Endometrial microvascular endothelial cells (primary cell): ENCODE results near the gene PPP1R1C. TPM values are rescaled to one million over a fixed set of nuclear protein-coding genes. Genes with fewer than 3 reads are reported as not detected.
"Not testable (repeated sequence)": the region's sequence is repeated elsewhere in the genome, so short reads cannot be mapped to it uniquely, and the experiment has no call there.

Source experiments
- in situ Hi-C: cut with HindIII; loops from 2 replicates; pipeline ENCODE4 v1.10.0; 2017; ENCODE audit warnings: low sequenced_read_pairs, low pct_unique_long_range_greater_than_20kb; ENCODE audit errors: inconsistent ontology term
- total RNA-seq: library from RNA; depleted of rRNA; stranded (reverse); fragments of >200 nt; gene quantifications from one replicate; pipeline ENCODE4 v1.2.3, GENCODE V29; 2015; ENCODE audit errors: inconsistent ontology term

The PPP1R1C gene
- total RNA-seq: 0.84 TPM

GRCh38 chr2:181985632-181986205, at the start of gene PPP1R1C:
Gene PPP1R1C (plus strand): TSS chr2:181985853. CDS start chr2:181986111, 258 bp downstream.
- in situ Hi-C loops: no loop called here

- in situ Hi-C loops: no loop called here
Observed at GRCh38 chr2:181937473-181937872, 48.2 kb upstream of the PPP1R1C start.

GRCh38 chr2:181943411-181944124, 42.1 kb upstream of the PPP1R1C start:
- in situ Hi-C loops: no loop called here

- in situ Hi-C loops: no loop called here
Observed at GRCh38 chr2:181944164-181944913, 41.3 kb upstream of the PPP1R1C start.

GRCh38 chr2:181944914-181945291, 40.8 kb upstream of the PPP1R1C start:
- in situ Hi-C loops: no loop called here

- in situ Hi-C loops: no loop called here
Observed at GRCh38 chr2:181946444-181947127, 39.1 kb upstream of the PPP1R1C start.

GRCh38 chr2:181947273-181947672, 38.4 kb upstream of the PPP1R1C start:
- in situ Hi-C loops: no loop called here

GRCh38 chr2:181948227-181948626, 37.4 kb upstream of the PPP1R1C start:
- in situ Hi-C loops: no loop called here

GRCh38 chr2:181949047-181949446, 36.6 kb upstream of the PPP1R1C start:
- in situ Hi-C loops: no loop called here

GRCh38 chr2:181952404-181953226, 33.0 kb upstream of the PPP1R1C start:
- in situ Hi-C loops: no loop called here

- in situ Hi-C loops: no loop called here
Observed at GRCh38 chr2:181953881-181954537, 31.6 kb upstream of the PPP1R1C start.

GRCh38 chr2:181954538-181954883, 31.1 kb upstream of the PPP1R1C start:
- in situ Hi-C loops: no loop called here

GRCh38 chr2:181955010-181955409, 30.6 kb upstream of the PPP1R1C start:
- in situ Hi-C loops: no loop called here

GRCh38 chr2:181955866-181956265, 29.8 kb upstream of the PPP1R1C start:
- in situ Hi-C loops: not testable (repeated sequence)

- in situ Hi-C loops: no loop called here
Observed at GRCh38 chr2:181957668-181958067, 28.0 kb upstream of the PPP1R1C start.

GRCh38 chr2:181958726-181959125, 26.9 kb upstream of the PPP1R1C start:
- in situ Hi-C loops: no loop called here

- in situ Hi-C loops: no loop called here
Observed at GRCh38 chr2:181959508-181959907, 26.1 kb upstream of the PPP1R1C start.

GRCh38 chr2:181961167-181961566, 24.5 kb upstream of the PPP1R1C start:
- in situ Hi-C loops: not testable (repeated sequence)
